Measurements from ENCODE around the gene IFNG-AS1. TPM values are rescaled to one million over a fixed set of nuclear protein-coding genes. Genes with fewer than 3 reads are reported as not detected.

Gene IFNG-AS1
- not detected in 5 replicates for total RNA-seq (2022; extraction: Qiagen RNA extraction)

GRCh38 chr12:67989184-67989920 lies at the start of gene IFNG-AS1:
TSS of gene IFNG-AS1 (plus strand) at chr12:67989447.

Other genes with a start within 250 kb of the IFNG-AS1 start
- not detected in 5 replicates for gene IFNG, start 170.3 kb downstream of the IFNG-AS1 start, total RNA-seq (2022; extraction: Qiagen RNA extraction)
- not detected in 5 replicates for gene IL26, start 236.4 kb downstream of the IFNG-AS1 start, total RNA-seq (2022; extraction: Qiagen RNA extraction)

All from A549 treated with Mapracorat at 1 μM for 4 hours (cell line).